ENCODE data around the gene C2CD3. TPM values are rescaled to one million over a fixed set of nuclear protein-coding genes. Genes with fewer than 3 reads are reported as not detected.

The C2CD3 gene
- total RNA-seq, 1 experiment from 2014 or later: 18.7 TPM

- H3K9me3 Mint-ChIP-seq: no peaks in the 10 kb centered on the region
- H3K36me3 Mint-ChIP-seq: no peaks in the 10 kb centered on the region
- DNase-seq (ENCODE audit: low spot score) (no peak), ATAC-seq (no peak)
- ChIA-PET CTCF (no interaction called here), POLR2A (no interaction called here)
- H3K4me1 Mint-ChIP-seq: peaks cover 11% of the 10 kb centered on the region
- H3K4me3 Mint-ChIP-seq: no peak overlapping the region
- TF ChIP-seq USF2 (CRISPR knock-in tag; IDR thresholded peaks at IDR 0.05): no peak
- no peak for TF ChIP-seq HMGXB4 (CRISPR knock-in tag; IDR thresholded peaks at IDR 0.05)
- TF ChIP-seq, protein P1, sequence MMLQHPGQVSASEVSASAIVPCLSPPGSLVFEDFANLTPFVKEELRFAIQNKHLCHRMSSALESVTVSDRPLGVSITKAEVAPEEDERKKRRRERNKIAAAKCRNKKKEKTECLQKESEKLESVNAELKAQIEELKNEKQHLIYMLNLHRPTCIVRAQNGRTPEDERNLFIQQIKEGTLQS (CRISPR knock-in tag; conservative IDR thresholded peaks at IDR 0.05): no peak
- TF ChIP-seq, protein P2, sequence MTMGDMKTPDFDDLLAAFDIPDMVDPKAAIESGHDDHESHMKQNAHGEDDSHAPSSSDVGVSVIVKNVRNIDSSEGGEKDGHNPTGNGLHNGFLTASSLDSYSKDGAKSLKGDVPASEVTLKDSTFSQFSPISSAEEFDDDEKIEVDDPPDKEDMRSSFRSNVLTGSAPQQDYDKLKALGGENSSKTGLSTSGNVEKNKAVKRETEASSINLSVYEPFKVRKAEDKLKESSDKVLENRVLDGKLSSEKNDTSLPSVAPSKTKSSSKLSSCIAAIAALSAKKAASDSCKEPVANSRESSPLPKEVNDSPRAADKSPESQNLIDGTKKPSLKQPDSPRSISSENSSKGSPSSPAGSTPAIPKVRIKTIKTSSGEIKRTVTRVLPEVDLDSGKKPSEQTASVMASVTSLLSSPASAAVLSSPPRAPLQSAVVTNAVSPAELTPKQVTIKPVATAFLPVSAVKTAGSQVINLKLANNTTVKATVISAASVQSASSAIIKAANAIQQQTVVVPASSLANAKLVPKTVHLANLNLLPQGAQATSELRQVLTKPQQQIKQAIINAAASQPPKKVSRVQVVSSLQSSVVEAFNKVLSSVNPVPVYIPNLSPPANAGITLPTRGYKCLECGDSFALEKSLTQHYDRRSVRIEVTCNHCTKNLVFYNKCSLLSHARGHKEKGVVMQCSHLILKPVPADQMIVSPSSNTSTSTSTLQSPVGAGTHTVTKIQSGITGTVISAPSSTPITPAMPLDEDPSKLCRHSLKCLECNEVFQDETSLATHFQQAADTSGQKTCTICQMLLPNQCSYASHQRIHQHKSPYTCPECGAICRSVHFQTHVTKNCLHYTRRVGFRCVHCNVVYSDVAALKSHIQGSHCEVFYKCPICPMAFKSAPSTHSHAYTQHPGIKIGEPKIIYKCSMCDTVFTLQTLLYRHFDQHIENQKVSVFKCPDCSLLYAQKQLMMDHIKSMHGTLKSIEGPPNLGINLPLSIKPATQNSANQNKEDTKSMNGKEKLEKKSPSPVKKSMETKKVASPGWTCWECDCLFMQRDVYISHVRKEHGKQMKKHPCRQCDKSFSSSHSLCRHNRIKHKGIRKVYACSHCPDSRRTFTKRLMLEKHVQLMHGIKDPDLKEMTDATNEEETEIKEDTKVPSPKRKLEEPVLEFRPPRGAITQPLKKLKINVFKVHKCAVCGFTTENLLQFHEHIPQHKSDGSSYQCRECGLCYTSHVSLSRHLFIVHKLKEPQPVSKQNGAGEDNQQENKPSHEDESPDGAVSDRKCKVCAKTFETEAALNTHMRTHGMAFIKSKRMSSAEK (CRISPR knock-in tag; IDR thresholded peaks at IDR 0.05; ENCODE audit: borderline replicate concordance): no peak
- TF ChIP-seq HMGA2 (CRISPR knock-in tag; IDR thresholded peaks at IDR 0.05): no peak
- H3K27ac Mint-ChIP-seq: no peak overlapping the region
- no peaks in the 10 kb centered on the region for H3K27me3 Mint-ChIP-seq (ENCODE audit: low read depth)
Measured at GRCh38 chr11:73995247-73995646, 175.6 kb downstream of the C2CD3 start.

- Mint-ChIP-seq H3K36me3 (no peaks in the 10 kb centered on the region), H3K27ac (no peak overlapping the region), H3K27me3 (ENCODE audit: low read depth) (no peaks in the 10 kb centered on the region), H3K4me3 (no peak overlapping the region), H3K4me1 (peaks cover 11% of the 10 kb centered on the region), H3K9me3 (no peaks in the 10 kb centered on the region)
- ATAC-seq: no peak
- DNase-seq (ENCODE audit: low spot score): no peak
- TF ChIP-seq ZNF317 (CRISPR knock-in tag; IDR thresholded peaks at IDR 0.05; ENCODE audit: borderline replicate concordance, low read depth) (no peak), EMX1 (CRISPR knock-in tag; IDR thresholded peaks at IDR 0.05) (no peak)
- TF ChIP-seq, protein P3, sequence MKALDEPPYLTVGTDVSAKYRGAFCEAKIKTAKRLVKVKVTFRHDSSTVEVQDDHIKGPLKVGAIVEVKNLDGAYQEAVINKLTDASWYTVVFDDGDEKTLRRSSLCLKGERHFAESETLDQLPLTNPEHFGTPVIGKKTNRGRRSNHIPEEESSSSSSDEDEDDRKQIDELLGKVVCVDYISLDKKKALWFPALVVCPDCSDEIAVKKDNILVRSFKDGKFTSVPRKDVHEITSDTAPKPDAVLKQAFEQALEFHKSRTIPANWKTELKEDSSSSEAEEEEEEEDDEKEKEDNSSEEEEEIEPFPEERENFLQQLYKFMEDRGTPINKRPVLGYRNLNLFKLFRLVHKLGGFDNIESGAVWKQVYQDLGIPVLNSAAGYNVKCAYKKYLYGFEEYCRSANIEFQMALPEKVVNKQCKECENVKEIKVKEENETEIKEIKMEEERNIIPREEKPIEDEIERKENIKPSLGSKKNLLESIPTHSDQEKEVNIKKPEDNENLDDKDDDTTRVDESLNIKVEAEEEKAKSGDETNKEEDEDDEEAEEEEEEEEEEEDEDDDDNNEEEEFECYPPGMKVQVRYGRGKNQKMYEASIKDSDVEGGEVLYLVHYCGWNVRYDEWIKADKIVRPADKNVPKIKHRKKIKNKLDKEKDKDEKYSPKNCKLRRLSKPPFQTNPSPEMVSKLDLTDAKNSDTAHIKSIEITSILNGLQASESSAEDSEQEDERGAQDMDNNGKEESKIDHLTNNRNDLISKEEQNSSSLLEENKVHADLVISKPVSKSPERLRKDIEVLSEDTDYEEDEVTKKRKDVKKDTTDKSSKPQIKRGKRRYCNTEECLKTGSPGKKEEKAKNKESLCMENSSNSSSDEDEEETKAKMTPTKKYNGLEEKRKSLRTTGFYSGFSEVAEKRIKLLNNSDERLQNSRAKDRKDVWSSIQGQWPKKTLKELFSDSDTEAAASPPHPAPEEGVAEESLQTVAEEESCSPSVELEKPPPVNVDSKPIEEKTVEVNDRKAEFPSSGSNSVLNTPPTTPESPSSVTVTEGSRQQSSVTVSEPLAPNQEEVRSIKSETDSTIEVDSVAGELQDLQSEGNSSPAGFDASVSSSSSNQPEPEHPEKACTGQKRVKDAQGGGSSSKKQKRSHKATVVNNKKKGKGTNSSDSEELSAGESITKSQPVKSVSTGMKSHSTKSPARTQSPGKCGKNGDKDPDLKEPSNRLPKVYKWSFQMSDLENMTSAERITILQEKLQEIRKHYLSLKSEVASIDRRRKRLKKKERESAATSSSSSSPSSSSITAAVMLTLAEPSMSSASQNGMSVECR (CRISPR knock-in tag; IDR thresholded peaks at IDR 0.05; ENCODE audit: borderline replicate concordance): no peak
- TF ChIP-seq, protein P4, sequence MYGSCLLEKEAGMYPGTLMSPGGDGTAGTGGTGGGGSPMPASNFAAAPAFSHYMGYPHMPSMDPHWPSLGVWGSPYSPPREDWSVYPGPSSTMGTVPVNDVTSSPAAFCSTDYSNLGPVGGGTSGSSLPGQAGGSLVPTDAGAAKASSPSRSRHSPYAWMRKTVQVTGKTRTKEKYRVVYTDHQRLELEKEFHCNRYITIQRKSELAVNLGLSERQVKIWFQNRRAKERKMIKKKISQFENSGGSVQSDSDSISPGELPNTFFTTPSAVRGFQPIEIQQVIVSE (CRISPR knock-in tag; IDR thresholded peaks at IDR 0.05; ENCODE audit: borderline replicate concordance): no peak
- ChIA-PET POLR2A (no interaction called here), CTCF (no interaction called here)
Measured at GRCh38 chr11:73991471-73992006, 179.3 kb downstream of the C2CD3 start.

All from WTC11 (cell line).